Left lobe of liver (tissue), 2 donors: ENCODE results near the gene FCGR3B. TPM values are rescaled to one million over a fixed set of nuclear protein-coding genes. Genes with fewer than 3 reads are reported as not detected.
A peak's percentile ranks its signal among the peaks of the same experiment; 100 is the strongest.
"Not testable (repeated sequence)": the region's sequence is repeated elsewhere in the genome, so short reads cannot be mapped to it uniquely, and the experiment has no call there.

Experiments used
- ATAC-seq: fragments of 200-7000 bp; cut with Tn5 transposase; one replicate; pipeline ENCODE4 v1.9.1; 2020; ENCODE audit warnings: mild to moderate bottlenecking, moderate library complexity
- DNase-seq: peaks from one replicate; pipeline ENCODE4 v3.0.0-alpha.2; 2020; ENCODE audit warnings: low spot score
- total RNA-seq: library from RNA; stranded (reverse); gene quantifications from one replicate; pipeline ENCODE4 v1.2.1, GENCODE V29; 2021
- donor health status: DM: no; HTN: no; CAD: no; lungs with moderate emphysema.
- donor health status: DM: no; HTN: yes; CAD: no.

The FCGR3B gene
- total RNA-seq, 1 donor from 2014 or later, result 1.9 TPM

DNA sequence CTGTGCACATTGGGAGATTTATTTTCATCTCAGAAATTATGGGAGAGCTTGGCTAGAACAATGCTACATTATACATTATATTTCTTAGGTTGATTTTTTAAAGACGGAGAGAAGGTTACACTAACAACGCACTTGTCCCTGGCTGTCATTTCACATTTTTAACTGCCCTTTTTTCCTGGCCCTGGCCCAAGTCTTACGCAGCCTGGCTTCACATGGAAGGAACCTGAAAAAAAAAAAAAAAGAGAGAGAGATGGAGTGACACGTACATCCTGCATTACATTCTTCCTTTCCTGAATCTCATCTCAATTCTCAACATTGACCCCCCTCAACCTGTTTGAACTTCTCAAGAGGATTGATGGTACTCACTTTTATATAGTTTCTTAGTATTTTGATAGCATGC, 20.8 kb downstream of the FCGR3B start:
- DNase-seq, ATAC-seq: not testable (repeated sequence)

DNA sequence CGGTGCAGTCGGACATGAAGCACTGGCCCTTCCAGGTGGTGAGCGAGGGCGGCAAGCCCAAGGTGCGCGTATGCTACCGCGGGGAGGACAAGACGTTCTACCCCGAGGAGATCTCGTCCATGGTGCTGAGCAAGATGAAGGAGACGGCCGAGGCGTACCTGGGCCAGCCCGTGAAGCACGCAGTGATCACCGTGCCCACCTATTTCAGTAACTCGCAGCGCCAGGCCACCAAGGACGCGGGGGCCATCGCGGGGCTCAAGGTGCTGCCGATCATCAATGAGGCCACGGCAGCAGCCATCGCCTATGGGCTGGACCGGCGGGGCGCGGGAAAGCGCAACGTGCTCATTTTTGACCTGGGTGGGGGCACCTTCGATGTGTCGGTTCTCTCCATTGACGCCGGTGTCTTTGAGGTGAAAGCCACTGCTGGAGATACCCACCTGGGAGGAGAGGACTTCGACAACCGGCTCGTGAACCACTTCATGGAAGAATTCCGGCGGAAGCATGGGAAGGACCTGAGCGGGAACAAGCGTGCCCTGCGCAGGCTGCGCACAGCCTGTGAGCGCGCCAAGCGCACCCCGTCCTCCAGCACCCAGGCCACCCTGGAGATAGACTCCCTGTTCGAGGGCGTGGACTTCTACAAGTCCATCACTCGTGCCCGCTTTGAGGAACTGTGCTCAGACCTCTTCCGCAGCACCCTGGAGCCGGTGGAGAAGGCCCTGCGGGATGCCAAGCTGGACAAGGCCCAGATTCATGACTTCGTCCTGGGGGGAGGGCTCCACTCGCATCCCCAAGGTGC, 24.2 kb downstream of the FCGR3B start:
- not testable (repeated sequence) for DNase-seq, ATAC-seq

DNA sequence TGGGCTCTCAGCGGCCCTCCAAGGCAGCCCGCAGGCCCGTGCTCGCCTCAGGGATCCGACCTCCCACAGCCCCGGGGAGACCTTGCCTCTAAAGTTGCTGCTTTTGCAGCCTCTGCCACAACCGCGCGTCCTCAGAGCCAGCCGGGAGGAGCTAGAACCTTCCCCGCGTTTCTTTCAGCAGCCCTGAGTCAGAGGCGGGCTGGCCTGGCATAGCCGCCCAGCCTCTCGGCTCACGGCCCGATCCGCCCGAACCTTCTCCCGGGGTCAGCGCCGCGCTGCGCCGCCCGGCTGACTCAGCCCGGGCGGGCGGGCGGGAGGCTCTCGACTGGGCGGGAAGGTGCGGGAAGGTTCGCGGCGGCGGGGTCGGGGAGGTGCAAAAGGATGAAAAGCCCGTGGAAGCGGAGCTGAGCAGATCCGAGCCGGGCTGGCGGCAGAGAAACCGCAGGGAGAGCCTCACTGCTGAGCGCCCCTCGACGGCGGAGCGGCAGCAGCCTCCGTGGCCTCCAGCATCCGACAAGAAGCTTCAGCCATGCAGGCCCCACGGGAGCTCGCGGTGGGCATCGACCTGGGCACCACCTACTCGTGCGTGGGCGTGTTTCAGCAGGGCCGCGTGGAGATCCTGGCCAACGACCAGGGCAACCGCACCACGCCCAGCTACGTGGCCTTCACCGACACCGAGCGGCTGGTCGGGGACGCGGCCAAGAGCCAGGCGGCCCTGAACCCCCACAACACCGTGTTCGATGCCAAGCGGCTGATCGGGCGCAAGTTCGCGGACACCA, 25.0 kb downstream of the FCGR3B start:
- DNase-seq, result not testable (repeated sequence)
- peak; percentile 71 for ATAC-seq

DNA sequence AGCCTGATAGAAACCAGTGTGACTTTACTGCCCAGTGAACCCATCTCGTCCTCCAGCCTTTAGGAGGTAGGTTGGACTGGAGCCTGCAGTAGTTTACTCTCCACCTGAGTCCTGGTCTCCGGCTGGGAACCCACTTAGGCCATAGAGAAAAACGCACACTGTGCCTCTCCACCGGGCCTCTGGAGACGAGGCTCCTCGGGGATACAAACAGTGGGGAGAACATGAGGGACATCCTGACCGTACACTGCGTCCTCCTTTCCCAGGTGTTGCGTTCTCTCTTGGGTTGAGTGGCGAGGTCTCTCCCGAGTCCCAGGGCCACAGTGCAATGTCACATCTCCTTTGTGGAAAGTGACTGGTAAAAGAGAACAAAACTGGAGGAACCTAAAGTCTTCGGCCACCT, 26.0 kb downstream of the FCGR3B start:
- DNase-seq, ATAC-seq: not testable (repeated sequence)

DNA sequence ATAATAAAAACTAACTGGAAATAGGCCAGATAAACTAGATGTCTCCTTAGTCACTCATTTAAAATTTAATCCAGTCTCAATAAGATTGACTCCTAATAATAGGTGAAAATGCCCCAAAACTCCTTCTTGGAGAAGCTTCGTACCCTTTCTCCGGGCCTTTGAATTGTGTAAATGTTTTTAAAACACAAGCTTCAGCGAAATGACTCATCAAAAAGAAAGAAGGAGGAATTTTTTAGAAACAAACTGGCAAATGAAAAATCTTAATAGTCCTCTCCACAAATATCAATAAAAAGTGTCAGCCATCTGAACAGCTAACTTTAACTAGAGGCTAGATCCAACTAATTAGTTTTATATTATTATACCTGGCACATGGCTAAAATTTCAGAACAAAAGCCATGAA, 33.9 kb downstream of the FCGR3B start:
- not testable (repeated sequence) for DNase-seq, ATAC-seq

DNA sequence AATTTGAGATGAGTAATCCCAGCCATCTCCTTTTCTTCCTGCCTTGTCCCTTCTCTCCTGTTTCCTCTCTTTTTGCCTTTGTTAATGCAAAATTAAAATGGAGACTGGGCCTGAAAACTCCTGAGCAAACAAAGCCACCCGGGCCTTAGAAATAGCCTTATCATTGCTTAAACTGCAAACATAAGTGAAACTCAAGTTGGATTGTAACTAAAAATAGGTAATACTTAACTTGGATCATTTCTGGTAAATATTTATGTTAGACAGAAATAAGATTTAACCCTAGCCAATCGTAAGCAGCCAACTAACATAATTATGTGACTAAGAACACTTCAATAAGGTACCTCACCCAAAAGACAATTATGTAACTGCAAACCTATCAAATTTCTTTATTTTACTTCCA, 35.4 kb downstream of the FCGR3B start:
- ATAC-seq, DNase-seq: not testable (repeated sequence)

DNA sequence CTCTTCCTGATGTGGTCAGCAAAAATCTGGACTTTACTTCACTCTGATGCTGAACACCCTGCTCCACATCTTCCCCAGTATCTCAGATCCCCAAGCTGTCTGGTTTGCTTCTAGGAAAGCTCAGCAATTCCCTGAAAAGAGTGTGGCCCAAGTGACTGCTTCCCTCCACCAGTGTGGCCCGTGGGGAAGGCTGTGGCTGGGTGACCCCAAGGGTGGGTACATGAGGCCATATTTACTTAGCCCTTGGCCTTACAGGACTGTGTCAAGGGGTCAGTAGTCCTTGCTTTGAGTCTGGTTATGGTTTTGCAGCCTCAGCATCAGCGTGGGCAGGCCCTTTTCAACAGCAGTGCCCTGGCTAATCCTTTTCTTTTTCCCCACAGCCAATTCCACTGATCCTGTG, 35.8 kb downstream of the FCGR3B start:
- DNase-seq, result not testable (repeated sequence)
- ATAC-seq, result peak; percentile 28

DNA sequence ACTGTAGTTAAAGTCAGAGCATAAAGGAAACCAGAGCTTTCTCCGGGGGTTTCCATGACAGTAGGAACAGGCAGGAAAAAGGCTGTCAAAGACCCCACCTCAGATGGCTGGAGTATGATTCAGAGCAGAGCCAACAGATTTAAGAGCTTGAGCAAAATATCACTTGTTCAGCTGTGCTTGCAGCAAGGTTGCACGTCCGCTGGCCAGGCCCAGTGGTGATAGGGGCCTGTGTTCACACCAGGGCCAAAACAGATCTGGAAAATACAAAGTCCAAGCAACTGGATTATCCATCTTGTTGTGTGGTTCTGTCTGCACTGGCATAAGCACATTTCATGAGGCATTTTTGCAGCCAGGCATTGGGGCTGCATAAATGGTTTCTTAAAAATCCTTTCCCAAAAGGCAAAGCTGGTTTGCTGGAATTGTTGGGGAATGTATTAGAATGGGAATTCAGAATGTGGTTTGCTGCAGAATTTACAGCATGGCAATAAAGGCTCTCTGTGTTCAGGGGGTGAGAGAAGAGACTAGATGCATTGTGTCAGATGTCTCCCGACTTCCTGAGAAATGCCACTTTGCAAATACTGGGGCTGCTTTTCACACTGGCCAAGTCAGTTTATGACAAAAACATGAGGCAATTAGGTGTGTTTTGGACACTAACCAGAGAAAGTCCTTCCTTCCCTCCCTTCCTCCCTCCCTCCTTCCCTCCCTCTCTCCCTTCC, 36.5 kb downstream of the FCGR3B start:
- ATAC-seq, DNase-seq: not testable (repeated sequence)

DNA sequence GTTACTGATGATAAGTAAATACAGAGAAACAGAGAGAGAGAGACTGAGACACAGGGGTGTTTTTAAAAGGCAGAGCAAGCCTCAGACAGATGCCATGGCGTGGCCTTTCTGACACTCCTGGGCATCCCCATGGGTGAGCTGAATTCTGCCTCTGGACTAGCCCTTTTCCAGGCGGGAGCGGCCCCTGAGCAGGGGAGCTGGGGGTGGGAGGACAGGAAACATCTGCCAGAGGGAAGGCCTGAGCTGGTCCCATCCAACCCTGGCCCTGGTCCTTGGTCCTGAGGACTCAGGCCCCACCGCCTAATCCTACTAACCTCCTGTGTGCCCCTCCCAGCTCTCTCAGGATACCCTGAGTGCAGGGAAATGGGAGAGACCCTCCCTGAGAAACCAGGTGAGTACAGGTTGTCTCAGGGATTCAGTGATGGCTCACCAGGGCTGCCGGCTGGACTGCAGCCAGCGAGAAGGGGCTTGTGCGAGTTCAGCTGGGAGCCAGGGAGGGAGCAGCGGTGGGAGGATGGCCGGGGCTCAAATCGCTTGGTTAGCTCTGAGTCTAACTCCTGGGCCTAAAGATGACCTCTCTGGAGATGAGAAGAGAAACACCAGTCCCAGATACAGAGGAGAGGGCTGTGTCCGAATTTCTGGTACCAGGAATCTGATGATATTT, 37.8 kb downstream of the FCGR3B start:
- ATAC-seq, DNase-seq: not testable (repeated sequence)

DNA sequence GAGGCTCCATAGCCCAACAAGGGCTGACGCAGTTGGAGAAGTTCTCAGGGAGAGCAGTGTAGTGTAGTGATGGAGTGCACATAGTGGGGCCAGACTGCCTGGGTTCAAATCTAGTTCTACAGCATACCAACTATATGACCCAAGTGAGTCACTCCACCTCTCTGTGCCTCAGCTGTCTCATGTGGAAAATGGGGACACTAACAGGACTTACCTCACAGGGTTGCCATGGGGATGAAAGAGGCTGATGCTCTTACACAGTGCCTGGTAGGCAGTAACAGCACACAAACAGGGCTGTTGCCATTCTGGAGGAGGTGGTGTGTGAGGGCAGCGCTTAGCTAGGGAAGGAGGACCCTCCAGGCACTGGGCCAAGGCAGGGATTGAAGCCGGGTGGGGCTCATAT, 38.4 kb downstream of the FCGR3B start:
- not testable (repeated sequence) for DNase-seq, ATAC-seq

DNA sequence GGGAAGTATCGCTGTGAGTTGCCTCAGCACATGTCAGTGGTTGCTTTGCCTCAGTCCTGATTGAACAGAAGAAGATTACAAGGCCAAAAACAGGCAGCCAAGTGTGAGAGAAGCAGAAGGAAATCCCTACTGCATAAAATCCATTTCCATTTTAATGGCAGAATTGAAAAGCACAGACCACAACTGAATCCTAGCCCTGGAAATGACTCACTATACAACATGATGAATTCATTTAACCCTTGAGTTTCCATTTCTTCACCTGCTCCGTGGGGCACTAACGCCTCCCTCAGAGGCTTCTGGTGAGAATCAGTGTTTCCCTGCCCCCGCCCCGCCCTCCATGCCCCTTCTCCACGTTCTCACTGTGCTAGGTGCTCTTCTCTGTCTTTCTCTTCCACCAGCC, 41.1 kb downstream of the FCGR3B start:
- DNase-seq, ATAC-seq: not testable (repeated sequence)

DNA sequence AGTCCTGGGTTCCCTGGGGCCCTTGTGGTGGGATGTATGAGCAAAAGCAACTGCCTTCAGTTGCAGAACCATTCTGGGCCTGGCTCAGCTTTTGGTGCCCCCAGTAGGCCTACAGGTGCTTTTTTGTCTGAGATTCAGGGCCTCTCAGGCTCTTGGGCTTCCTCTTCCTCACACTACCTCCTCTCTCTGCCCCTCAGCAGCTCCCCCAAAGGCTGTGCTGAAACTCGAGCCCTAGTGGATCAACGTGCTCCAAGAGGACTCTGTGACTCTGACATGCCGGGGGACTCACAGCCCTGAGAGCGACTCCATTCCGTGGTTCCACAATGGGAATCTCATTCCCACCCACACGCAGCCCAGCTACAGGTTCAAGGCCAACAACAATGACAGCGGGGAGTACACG, 41.6 kb downstream of the FCGR3B start:
- ATAC-seq, DNase-seq: not testable (repeated sequence)

DNA sequence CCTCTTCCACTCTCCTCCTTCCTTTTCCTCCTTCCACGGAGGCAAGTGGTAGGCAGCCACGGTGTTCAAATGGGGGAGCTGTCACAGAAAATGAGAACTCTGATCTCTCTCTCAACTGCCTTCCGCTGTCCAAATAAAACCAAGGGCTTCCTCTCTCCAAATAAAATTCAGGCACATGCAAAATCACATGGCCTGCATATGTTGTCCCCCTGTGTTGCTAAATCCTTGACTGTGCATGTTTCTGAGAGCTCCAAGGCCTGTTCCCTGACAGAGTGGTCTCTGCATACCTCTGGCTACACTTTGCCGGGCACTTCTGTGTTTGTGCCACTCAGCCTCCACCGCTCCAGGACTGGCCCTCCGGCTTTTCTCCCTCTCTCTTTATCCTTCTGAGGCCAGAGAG, 42.4 kb downstream of the FCGR3B start:
- not testable (repeated sequence) for ATAC-seq

DNA sequence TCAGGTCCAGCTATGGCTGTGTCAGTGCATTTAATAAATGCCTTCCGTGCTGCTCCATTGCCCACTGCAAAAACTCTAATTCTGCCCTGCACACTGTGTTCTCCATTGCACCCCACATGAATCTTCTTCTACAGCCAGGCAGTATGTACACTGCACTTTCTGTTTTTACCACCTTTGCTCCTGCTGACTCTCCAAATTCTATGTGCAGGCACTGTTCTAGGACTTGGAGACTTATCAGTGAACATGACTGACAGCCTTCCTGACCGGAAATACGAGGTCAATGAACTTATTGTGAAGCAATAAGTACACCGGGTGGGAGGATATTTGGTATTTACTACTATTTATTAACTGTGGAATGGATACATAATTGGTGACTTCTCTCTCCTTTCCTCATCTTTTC, 48.1 kb downstream of the FCGR3B start:
- not testable (repeated sequence) for DNase-seq
- peak; percentile 84 for ATAC-seq

More for the DNA sequence above, 42.4 kb downstream of the FCGR3B start:
- DNase-seq, result not testable (repeated sequence)

DNA sequence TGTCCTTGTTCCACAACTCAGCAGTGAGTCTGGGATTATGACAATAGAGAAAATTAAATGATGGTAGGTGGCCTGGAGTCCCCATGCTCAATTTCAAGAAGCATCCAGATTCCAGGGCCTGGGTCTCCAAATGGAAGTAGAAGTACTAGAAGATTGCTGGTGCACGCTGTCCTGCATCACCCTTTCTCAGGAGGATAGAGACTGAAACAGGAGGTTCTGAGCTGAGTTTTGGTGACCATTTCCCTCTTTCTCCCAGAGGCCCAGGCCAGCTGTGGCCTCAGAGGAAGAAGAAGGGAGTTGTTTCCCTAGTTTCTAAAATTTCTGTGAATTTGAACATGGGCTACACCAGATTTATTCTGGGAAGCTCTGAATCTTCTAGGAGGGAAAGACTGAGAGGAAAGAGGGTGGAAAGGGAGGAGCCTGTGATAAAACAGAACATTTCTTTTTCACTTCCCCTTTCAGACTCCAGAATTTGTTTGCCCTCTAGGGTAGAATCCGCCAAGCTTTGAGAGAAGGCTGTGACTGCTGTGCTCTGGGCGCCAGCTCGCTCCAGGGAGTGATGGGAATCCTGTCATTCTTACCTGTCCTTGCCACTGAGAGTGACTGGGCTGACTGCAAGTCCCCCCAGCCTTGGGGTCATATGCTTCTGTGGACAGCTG, 50.0 kb downstream of the FCGR3B start:
- not testable (repeated sequence) for ATAC-seq, DNase-seq

DNA sequence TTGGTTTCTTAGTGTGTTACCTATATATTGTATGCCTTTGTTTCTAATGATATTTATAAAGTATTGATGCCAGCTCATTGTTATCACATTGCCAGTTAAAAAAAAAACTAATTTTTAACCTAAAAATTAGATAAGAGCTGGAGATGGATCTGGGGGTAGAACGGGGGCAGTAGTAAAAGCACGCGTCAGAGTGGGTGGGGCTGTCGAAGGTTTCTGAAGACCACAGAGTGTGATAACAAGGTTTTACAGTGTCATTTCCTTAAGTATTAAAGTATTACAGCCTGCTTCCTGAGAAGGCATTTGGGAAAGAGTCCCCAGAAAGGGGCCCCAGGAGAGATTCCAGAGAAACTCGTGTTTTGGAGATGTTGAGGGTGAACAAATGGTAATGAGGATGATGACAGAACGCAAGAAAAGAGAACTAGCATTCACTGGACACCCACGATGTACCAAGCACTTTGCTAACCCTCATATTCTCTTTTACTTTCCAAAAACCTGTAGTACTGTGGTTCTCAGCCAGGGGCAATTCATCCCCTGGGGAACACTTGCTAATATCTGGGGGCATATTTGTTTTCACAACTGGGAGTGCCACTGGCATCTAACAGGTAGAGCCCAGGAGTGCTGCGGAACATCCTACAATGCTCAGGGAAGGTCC, 51.0 kb downstream of the FCGR3B start:
- DNase-seq, ATAC-seq: not testable (repeated sequence)

DNA sequence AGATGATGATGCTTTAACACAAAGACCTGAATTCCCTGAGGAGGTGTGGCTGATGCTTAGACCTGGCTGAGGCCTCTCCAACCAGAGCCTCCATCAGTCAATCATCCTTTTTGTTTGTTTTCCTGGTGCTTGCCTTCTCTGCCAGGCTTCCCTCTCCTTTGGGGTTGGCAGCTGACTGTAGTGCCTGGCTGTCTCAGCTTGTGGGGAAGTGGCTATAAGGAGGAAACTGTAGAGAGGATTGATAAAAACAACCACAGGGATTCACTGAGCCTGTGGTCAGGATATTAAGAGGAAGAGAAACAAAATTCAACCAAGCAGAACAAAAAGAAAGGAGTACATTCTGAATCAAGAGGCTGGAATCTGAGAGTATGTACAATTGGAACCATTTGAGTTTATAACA, 54.3 kb downstream of the FCGR3B start:
- DNase-seq, result not testable (repeated sequence)
- peak; percentile 30 for ATAC-seq
